HG03039 (cell line): Measurements from ENCODE around the gene CERS4.
"Not testable (repeated sequence)": the region's sequence is repeated elsewhere in the genome, so short reads cannot be mapped to it uniquely, and the experiment has no call there.

Experiments used
- ATAC-seq: cut with Tn5 transposase; IDR thresholded peaks from one replicate; pipeline ENCODE4 v1.9.1; 2021; ENCODE audit warnings: mild to moderate bottlenecking, moderate library complexity; ENCODE audit not compliant: unreplicated experiment

CERS4 gene

DNA sequence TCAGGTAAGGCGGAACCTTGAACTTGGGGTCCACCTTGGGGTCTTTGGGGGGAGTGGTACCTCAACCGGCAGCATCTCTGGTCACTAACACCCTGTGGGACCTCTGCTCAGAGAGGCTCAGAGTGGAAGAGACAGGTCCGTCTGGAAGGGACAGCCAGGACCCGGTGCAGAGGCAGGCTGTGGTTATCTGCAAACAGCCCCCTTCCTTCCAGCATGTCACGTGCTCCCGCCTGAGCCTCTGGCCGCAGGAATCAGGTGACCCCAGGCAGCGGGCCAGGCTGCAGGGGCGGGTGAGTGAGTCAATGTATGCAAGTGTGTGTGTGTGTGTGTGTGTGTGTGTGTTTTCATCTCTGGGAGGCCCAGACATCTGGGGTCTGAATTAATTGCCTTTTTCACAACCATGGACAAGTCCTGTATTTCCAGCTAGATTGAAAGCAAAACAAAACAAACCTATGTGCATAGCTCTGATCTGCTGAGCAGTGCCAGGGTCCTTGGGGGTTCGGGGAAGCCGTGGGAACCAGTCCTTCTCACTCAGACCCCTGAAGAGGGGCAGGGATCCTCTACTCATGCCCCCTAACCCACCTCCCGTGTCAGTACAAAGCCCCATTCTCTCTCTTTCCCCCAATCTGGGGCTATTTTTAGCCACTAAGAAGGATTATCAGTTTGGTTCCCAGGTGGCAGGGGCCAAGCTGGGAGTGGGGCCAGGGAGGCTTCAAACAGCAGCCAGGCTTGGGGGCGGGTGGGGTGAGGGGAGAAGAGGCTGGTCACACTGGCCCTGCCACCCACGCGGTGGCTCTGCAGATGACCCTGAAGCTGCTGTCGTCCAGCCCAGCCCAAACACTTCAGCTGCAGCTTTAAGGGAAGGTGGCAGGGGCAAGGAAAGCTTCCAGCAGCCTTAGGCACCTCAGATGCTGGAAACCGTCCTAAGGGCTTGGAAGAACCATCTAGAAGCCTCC, 31.4 kb downstream of the CERS4 start:
- no peak for ATAC-seq

GRCh38 chr19:8241646-8242045, 32.5 kb downstream of the CERS4 start:
- no peak for ATAC-seq

GRCh38 chr19:8242211-8242821, 33.1 kb downstream of the CERS4 start:
- ATAC-seq, result no peak

DNA sequence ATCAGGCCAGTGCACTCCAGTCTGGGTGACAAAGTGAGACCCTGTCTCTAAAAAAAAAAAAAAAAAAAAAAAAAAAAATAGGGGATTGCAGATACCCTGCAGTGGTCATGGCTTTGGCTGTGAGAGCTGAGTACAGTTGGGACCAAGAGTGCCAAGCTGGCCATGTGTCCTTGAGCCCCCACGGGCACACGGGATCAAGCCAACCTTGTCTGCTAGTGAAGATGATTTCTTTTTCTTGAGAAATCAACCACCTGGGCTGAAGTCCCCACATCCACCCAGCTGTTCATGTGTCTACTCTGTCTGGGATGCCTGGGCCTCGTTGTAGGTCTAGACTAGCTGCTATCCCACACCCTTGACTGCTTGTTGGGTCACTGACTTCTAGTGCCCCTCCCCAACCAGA, 34.0 kb downstream of the CERS4 start:
- no peak for ATAC-seq

- no peak for ATAC-seq
These were observed 35.3 kb downstream of the CERS4 start for GRCh38 chr19:8244442-8244841.

GRCh38 chr19:8245869-8246835, 37.0 kb downstream of the CERS4 start:
- ATAC-seq, result no peak

DNA sequence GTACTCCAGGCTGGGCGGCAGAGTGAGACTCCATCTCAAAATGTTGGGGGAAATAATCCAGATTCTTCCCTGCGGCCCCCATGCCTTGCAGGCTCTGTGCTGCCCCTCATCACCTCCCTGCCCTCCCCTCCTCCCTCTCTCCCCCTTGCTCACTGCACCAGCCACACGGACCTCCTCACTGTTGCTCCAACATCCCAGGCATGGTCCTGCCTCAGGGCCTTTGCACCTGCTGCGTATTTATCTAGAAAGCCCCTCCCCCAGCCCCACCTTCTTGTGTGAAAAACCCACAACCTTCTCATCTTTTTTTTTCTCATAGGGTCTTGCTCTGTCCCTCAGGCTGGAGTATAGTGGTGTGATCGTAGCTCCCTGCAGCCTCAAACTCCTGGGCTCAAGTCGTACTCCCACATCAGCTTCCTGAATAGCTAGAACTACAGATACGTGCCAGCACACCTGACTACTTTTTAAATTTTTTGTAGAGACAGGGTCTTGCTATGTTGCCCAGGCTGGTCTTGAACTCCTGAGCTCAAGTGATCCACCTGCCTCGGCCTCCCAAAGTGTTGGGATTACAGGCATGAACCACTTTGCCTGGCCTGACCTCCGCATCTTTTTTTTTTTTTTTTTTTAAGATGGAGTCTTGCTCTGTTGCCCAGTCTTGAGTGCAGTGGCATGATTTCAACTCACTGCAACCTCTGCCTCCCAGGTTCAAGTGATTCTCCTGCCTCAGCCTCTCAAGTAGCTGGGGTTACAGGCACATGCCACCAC, 38.1 kb downstream of the CERS4 start:
- ATAC-seq, result not testable (repeated sequence)

GRCh38 chr19:8248348-8249328, 39.5 kb downstream of the CERS4 start:
- no peak for ATAC-seq

- ATAC-seq, result no peak
These were observed 41.4 kb downstream of the CERS4 start for GRCh38 chr19:8250596-8250995.

- ATAC-seq, result no peak
These were observed 41.9 kb downstream of the CERS4 start for GRCh38 chr19:8251025-8251472.

DNA sequence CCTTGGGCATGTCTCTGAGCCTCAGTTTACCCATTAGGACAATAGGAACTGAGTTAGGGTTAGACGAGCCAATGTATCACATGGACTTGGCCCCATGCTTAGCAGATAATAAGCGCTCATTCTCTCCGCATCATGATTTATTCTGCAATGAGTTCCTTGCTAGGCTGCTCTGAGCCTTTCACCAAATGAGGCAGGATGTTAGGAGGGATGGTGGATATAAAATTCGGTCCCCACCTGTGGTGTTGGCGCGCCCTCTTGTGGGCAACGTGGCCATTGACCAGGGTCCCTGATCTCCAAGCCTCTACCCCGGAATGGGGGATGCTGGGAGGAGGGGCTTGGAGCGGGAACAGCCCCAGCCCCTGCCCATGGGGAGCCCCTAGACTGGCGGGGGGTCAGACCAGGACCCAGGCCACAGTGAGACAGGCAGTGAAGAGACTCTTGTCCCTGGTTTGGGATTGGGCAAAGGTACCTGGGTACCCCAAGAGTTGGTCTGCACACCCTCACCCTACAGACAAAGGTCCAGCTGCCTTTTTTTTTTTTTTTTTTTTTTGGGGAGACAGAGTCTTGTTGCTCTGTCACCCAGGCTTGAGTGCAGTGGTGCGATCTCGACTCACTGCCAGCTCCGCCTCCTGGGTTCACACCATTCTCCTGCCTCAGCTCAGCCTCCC, 43.9 kb downstream of the CERS4 start:
- ATAC-seq, result no peak

DNA sequence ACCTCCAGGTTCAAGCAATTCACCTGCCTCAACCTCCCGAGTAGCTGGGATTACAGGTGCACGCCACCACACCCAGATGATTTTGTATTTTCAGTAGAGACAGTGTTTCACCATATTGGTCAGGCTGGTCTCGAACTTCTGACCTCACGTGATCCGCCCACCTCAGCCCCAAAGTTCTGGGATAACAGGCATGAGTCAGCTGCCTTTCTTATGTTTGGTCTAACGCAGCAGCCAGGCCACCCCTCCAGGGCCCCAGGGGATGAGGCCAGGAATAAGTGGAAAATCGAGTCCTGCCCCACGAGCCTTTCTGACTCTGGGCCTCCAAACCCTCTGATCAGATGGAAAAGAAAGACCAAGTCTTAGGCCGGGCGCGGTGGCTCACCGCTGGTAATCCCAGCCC, 44.5 kb downstream of the CERS4 start:
- ATAC-seq, result no peak

DNA sequence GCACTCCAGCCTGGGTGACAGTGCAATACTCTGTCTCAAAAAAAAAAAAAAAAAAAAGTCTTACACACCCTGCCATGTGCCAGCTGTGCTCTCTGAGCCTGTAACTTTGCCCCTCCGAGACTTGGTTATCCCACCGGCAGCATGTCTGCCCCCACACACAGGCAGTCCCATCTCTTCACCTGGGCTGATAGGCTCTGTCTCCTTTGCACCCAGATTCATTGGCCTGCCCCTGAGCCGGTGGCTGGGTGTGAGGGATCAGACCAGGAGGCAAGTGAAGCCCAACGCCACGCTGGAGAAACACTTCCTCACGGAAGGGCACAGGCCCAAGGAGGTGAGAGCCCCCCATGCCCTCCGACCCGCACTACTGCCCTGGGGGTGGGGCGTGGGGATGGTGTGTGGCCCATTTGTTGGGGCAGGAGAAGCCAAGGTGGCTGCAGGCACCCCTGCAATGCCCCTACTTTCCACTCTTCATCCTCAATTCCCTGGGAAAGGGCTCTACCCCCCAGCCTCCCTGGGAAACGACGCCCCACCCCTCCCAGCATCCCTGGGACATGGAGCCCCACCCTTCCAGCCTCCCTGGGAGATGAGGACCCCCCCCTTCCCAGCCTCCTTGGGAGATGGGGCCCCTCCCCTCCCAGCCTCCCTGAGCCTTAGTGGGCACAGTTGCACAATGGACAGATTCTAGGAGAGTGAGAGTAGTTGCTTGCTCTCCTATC, 45.3 kb downstream of the CERS4 start:
- ATAC-seq, result no peak

- no peak for ATAC-seq
These were observed 46.4 kb downstream of the CERS4 start for GRCh38 chr19:8255426-8256125.

GRCh38 chr19:8256276-8257051, 47.3 kb downstream of the CERS4 start:
- no peak for ATAC-seq

GRCh38 chr19:8257052-8257443, 47.9 kb downstream of the CERS4 start:
- ATAC-seq, result no peak
